ENCODE data around the gene RIPPLY2. TPM values are rescaled to one million over a fixed set of nuclear protein-coding genes. Genes with fewer than 3 reads are reported as not detected.

The RIPPLY2 gene
- total and polyA plus RNA-seq, 9 of the 15 experiments (the other 6 are each of a cell fraction or from before 2014, with no cell fraction given): not detected

DNA sequence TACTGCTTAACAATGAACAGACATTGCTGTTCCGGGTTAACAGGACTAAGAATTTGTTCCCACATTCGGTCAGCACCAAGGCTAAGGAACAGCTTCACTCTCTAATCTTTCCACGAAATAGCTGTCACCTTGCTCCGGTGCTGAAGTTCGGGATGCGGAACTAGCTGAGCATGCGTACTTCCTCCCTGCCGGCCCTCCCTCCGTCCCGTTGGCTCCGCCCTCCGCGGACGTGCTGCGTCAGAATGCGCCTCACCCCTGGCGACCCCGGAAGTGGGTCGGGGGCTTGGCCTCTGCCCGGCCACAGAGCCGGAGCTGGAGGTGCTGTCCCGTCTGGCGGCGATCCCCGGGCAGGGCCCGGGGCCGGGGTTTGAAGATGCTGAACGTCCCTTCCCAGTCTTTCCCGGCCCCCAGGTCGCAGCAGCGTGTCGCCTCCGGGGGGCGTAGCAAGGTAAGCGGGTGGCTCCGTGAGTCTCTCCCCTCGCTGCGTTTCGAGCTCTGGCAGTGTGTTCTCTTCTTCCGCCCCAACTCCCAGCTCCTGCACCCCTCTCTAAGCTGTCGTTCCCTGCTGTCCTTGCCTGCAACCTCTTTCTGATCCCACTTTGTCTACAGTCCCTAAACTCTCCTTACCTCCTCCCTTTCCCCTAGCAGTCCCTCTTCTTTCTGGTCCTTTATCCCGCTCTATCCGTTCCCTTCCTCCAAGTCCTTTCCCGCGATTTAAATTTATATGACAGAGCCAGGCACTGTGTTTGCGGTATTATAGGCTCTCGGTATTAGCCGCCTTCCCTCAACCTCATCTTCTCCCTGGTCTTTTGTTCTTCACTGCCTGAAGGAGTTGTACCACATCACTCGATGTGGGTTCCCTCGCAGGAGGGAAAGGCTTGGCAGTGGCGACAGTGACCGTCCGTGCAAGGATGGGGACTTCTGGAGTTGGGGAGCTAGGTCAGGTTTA lies 6.5 kb downstream of the RIPPLY2 start, which contains the start of gene CYB5R4 (continued):
- TF ChIP-seq, protein P1, sequence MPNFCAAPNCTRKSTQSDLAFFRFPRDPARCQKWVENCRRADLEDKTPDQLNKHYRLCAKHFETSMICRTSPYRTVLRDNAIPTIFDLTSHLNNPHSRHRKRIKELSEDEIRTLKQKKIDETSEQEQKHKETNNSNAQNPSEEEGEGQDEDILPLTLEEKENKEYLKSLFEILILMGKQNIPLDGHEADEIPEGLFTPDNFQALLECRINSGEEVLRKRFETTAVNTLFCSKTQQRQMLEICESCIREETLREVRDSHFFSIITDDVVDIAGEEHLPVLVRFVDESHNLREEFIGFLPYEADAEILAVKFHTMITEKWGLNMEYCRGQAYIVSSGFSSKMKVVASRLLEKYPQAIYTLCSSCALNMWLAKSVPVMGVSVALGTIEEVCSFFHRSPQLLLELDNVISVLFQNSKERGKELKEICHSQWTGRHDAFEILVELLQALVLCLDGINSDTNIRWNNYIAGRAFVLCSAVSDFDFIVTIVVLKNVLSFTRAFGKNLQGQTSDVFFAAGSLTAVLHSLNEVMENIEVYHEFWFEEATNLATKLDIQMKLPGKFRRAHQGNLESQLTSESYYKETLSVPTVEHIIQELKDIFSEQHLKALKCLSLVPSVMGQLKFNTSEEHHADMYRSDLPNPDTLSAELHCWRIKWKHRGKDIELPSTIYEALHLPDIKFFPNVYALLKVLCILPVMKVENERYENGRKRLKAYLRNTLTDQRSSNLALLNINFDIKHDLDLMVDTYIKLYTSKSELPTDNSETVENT (CRISPR knock-in tag; IDR thresholded peaks at IDR 0.05): peak; percentile 78
- TF ChIP-seq ETV5 (CRISPR knock-in tag; IDR thresholded peaks at IDR 0.05; ENCODE audit: low read depth) (peak; percentile 86; the same call in 1 of the 2 replicates), XRCC4 (IDR thresholded peaks at IDR 0.05; ENCODE audit: extremely low read depth, insufficient read depth, insufficient read length) (no peak), CHCHD3 (CRISPR knock-in tag; IDR thresholded peaks at IDR 0.05) (no peak), MED1 (CRISPR knock-in tag; IDR thresholded peaks at IDR 0.05; ENCODE audit: borderline replicate concordance) (no peak), ZFP30 (CRISPR knock-in tag; IDR thresholded peaks at IDR 0.05; ENCODE audit: borderline replicate concordance) (no peak), SMARCA4 (IDR thresholded peaks at IDR 0.05) (peak; percentile 45; the same call in 1 of the 2 replicates), CCNT2 (IDR thresholded peaks at IDR 0.05; ENCODE audit: borderline replicate concordance, extremely low read depth, insufficient read length, low read depth, low read length) (peak; percentile 69), MIER1 (IDR thresholded peaks at IDR 0.05; ENCODE audit: low read depth) (peak; percentile 100), ZBTB1 (CRISPR knock-in tag; IDR thresholded peaks at IDR 0.05; ENCODE audit: borderline replicate concordance, low read depth) (peak; percentile 73), ZNF589 (CRISPR knock-in tag; IDR thresholded peaks at IDR 0.05; ENCODE audit: low read depth) (peak; percentile 99), CBX5 (IDR thresholded peaks at IDR 0.05; ENCODE audit: borderline replicate concordance, low read depth) (no peak), ZNF707 (CRISPR knock-in tag; conservative IDR thresholded peaks at IDR 0.05) (no peak; the same call in 1 of the 2 replicates), ARID1B (IDR thresholded peaks at IDR 0.05) (peak; percentile 35), ZNF785 (CRISPR knock-in tag; IDR thresholded peaks at IDR 0.05) (no peak), POLR2AphosphoS5 (IDR thresholded peaks at IDR 0.05; ENCODE audit: control insufficient read depth, insufficient read depth, low read depth, low read length) (peak; percentile 82; the same call in 1 of the 2 replicates), CHD4 (IDR thresholded peaks at IDR 0.05; ENCODE audit: insufficient read depth, insufficient replicate concordance, low read depth, low read length, poor library complexity, severe bottlenecking) (no peak), MBD2 (IDR thresholded peaks at IDR 0.05; ENCODE audit: borderline replicate concordance, low read depth) (peak; percentile 58; the same call in 1 of the 2 replicates), NCOA1 (IDR thresholded peaks at IDR 0.05; ENCODE audit: low read depth) (peak; percentile 100)
- TF ChIP-seq, protein P2, sequence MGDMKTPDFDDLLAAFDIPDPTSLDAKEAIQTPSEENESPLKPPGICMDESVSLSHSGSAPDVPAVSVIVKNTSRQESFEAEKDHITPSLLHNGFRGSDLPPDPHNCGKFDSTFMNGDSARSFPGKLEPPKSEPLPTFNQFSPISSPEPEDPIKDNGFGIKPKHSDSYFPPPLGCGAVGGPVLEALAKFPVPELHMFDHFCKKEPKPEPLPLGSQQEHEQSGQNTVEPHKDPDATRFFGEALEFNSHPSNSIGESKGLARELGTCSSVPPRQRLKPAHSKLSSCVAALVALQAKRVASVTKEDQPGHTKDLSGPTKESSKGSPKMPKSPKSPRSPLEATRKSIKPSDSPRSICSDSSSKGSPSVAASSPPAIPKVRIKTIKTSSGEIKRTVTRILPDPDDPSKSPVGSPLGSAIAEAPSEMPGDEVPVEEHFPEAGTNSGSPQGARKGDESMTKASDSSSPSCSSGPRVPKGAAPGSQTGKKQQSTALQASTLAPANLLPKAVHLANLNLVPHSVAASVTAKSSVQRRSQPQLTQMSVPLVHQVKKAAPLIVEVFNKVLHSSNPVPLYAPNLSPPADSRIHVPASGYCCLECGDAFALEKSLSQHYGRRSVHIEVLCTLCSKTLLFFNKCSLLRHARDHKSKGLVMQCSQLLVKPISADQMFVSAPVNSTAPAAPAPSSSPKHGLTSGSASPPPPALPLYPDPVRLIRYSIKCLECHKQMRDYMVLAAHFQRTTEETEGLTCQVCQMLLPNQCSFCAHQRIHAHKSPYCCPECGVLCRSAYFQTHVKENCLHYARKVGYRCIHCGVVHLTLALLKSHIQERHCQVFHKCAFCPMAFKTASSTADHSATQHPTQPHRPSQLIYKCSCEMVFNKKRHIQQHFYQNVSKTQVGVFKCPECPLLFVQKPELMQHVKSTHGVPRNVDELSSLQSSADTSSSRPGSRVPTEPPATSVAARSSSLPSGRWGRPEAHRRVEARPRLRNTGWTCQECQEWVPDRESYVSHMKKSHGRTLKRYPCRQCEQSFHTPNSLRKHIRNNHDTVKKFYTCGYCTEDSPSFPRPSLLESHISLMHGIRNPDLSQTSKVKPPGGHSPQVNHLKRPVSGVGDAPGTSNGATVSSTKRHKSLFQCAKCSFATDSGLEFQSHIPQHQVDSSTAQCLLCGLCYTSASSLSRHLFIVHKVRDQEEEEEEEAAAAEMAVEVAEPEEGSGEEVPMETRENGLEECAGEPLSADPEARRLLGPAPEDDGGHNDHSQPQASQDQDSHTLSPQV (IDR thresholded peaks at IDR 0.05): no peak
